GM12878 (cell line): ENCODE data around the gene ADAM23. TPM values are rescaled to one million over a fixed set of nuclear protein-coding genes. Genes with fewer than 3 reads are reported as not detected.

Source experiments
- CEBPB ChIP-seq, 2 experiments: fragments of 150-350 bp in 1 of 2; IDR thresholded peaks; 2 replicates each; pipeline ENCODE4 v1.6.1; 2012 to 2014; ENCODE audit warnings: low read depth in 2 of 2, low read length in 2 of 2, borderline replicate concordance in 1 of 2, inconsistent platforms in 1 of 2
- EED ChIP-seq: sonication (generic); IDR thresholded peaks from 2 replicates; pipeline ENCODE4 v1.6.1; 2016; ENCODE audit warnings: antibody characterized with exemption, low read depth
- HDAC6 ChIP-seq: fragments of 200-600 bp; sonication (generic); IDR thresholded peaks from one replicate; pipeline ENCODE4 v1.8.0; 2017; ENCODE audit warnings: antibody characterized with exemption; ENCODE audit not compliant: unreplicated experiment
- SPI1 ChIP-seq: IDR thresholded peaks from 2 replicates; pipeline ENCODE4 v1.6.1; 2011; ENCODE audit warnings: low read depth, mild to moderate bottlenecking, low read length, moderate library complexity, borderline replicate concordance; ENCODE audit not compliant: insufficient read depth
- polyA plus RNA-seq, 11 experiments: library from polyadenylated mRNA; depleted of rRNA in 4 of 11; unstranded in 6 of 11; stranded (reverse) in 5 of 11; fragments of >200 nt; fragmentation: Nextera tagmentation in 4 of 11; fragmentation: Illumina TruSeq in 1 of 11; extraction: Ambion mirVana in 4 of 11; extraction: Trizol in 1 of 11; gene quantifications; 1 replicate in 1 of 11; 2 replicates in 10 of 11; pipeline versions ENCODE4 v1.2.1 to v1.2.3, GENCODE V29; 2011 to 2016; ENCODE audit warnings: inconsistent platforms in 2 of 11, missing spikeins in 2 of 11, low read depth in 1 of 11
- total RNA-seq, 4 experiments: library from RNA; depleted of rRNA in 3 of 4; stranded (reverse); fragments of >200 nt in 3 of 4; fragmentation: Illumina TruSeq in 1 of 4; extraction: Trizol in 1 of 4; gene quantifications; 2 replicates each; pipeline versions ENCODE4 v1.2.1 to v1.2.3, GENCODE V29; 2013 to 2021
- TF ChIP-seq, protein P1 (sequence below): IDR thresholded peaks from 2 replicates; pipeline ENCODE4 v1.6.1; 2012; ENCODE audit warnings: mild to moderate bottlenecking, low read depth, low read length
- TF ChIP-seq, protein P2 (sequence below): IDR thresholded peaks from 2 replicates; pipeline ENCODE4 v1.6.1; 2012; ENCODE audit warnings: improper control_type of control experiment, low read depth, low read length; ENCODE audit not compliant: insufficient replicate concordance
- TF ChIP-seq, protein P3 (sequence below): fragments of 450-650 bp; IDR thresholded peaks from 2 replicates; pipeline ENCODE4 v1.6.1; 2017; ENCODE audit warnings: antibody characterized with exemption, mild to moderate bottlenecking, moderate library complexity

Gene ADAM23
- total and polyA plus RNA-seq, 10 of the 15 experiments (the other 5 are each of a cell fraction or from before 2014, with no cell fraction given) = 5.7 to 41.8 (median 15.6) TPM

DNA sequence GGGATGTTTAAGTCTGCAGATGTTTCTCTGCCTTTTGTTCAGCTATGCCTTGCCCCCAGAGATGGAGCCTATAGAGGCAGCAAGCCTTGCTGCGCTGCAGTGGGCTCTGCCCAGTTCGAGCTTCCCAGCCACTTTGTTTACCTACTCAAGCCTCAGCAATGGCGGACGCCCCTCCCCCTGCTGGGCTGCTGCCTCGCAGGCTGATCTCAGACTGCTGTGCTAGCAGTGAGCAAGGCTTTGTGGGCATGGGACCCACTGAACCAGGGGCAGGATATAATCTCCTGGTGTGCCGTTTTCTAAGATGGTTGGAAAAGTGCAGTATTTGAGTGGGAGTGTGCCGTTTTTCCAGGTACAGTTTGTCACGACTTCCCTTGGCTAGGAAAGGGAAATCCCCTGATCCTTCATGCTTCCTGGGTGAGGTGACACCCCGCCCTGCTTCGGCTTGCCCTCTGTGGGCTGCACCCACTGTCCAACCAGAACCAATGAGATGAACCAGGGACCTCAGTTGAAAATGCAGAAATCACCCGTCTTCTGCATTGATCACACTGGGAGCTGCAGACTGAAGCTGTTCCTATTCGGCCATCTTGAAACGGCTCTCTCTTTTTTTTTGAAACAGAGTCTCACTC is 27.6 kb upstream of the ADAM23 start (continued):
- TF ChIP-seq, protein P1, sequence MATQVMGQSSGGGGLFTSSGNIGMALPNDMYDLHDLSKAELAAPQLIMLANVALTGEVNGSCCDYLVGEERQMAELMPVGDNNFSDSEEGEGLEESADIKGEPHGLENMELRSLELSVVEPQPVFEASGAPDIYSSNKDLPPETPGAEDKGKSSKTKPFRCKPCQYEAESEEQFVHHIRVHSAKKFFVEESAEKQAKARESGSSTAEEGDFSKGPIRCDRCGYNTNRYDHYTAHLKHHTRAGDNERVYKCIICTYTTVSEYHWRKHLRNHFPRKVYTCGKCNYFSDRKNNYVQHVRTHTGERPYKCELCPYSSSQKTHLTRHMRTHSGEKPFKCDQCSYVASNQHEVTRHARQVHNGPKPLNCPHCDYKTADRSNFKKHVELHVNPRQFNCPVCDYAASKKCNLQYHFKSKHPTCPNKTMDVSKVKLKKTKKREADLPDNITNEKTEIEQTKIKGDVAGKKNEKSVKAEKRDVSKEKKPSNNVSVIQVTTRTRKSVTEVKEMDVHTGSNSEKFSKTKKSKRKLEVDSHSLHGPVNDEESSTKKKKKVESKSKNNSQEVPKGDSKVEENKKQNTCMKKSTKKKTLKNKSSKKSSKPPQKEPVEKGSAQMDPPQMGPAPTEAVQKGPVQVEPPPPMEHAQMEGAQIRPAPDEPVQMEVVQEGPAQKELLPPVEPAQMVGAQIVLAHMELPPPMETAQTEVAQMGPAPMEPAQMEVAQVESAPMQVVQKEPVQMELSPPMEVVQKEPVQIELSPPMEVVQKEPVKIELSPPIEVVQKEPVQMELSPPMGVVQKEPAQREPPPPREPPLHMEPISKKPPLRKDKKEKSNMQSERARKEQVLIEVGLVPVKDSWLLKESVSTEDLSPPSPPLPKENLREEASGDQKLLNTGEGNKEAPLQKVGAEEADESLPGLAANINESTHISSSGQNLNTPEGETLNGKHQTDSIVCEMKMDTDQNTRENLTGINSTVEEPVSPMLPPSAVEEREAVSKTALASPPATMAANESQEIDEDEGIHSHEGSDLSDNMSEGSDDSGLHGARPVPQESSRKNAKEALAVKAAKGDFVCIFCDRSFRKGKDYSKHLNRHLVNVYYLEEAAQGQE = no peak
- TF ChIP-seq, protein P2, sequence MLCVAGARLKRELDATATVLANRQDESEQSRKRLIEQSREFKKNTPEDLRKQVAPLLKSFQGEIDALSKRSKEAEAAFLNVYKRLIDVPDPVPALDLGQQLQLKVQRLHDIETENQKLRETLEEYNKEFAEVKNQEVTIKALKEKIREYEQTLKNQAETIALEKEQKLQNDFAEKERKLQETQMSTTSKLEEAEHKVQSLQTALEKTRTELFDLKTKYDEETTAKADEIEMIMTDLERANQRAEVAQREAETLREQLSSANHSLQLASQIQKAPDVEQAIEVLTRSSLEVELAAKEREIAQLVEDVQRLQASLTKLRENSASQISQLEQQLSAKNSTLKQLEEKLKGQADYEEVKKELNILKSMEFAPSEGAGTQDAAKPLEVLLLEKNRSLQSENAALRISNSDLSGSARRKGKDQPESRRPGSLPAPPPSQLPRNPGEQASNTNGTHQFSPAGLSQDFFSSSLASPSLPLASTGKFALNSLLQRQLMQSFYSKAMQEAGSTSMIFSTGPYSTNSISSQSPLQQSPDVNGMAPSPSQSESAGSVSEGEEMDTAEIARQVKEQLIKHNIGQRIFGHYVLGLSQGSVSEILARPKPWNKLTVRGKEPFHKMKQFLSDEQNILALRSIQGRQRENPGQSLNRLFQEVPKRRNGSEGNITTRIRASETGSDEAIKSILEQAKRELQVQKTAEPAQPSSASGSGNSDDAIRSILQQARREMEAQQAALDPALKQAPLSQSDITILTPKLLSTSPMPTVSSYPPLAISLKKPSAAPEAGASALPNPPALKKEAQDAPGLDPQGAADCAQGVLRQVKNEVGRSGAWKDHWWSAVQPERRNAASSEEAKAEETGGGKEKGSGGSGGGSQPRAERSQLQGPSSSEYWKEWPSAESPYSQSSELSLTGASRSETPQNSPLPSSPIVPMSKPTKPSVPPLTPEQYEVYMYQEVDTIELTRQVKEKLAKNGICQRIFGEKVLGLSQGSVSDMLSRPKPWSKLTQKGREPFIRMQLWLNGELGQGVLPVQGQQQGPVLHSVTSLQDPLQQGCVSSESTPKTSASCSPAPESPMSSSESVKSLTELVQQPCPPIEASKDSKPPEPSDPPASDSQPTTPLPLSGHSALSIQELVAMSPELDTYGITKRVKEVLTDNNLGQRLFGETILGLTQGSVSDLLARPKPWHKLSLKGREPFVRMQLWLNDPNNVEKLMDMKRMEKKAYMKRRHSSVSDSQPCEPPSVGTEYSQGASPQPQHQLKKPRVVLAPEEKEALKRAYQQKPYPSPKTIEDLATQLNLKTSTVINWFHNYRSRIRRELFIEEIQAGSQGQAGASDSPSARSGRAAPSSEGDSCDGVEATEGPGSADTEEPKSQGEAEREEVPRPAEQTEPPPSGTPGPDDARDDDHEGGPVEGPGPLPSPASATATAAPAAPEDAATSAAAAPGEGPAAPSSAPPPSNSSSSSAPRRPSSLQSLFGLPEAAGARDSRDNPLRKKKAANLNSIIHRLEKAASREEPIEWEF = no peak
- TF ChIP-seq EED (no peak), HDAC6 (no peak), CEBPB (IDR thresholded peaks at IDR 0.05; ENCODE audit: borderline replicate concordance in 1 of 2, low read depth in 2 of 2, low read length in 2 of 2) (no peak), SPI1 (no peak)
- TF ChIP-seq, protein P3, sequence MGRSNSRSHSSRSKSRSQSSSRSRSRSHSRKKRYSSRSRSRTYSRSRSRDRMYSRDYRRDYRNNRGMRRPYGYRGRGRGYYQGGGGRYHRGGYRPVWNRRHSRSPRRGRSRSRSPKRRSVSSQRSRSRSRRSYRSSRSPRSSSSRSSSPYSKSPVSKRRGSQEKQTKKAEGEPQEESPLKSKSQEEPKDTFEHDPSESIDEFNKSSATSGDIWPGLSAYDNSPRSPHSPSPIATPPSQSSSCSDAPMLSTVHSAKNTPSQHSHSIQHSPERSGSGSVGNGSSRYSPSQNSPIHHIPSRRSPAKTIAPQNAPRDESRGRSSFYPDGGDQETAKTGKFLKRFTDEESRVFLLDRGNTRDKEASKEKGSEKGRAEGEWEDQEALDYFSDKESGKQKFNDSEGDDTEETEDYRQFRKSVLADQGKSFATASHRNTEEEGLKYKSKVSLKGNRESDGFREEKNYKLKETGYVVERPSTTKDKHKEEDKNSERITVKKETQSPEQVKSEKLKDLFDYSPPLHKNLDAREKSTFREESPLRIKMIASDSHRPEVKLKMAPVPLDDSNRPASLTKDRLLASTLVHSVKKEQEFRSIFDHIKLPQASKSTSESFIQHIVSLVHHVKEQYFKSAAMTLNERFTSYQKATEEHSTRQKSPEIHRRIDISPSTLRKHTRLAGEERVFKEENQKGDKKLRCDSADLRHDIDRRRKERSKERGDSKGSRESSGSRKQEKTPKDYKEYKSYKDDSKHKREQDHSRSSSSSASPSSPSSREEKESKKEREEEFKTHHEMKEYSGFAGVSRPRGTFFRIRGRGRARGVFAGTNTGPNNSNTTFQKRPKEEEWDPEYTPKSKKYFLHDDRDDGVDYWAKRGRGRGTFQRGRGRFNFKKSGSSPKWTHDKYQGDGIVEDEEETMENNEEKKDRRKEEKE = no peak
- TF ChIP-seq, all 136 proteins: peak for 0
